Skeletal muscle satellite cell (primary cell): ENCODE data around the gene SLC2A9.

Experiments used
- H3K27me3 ChIP-seq: 2 replicates; pipeline ENCODE4 v1.7.0; 2013; ENCODE audit warnings: low read length; ENCODE audit not compliant: control insufficient read depth, insufficient read depth
- H3K36me3 ChIP-seq: 2 replicates; pipeline ENCODE4 v1.7.0; 2013; ENCODE audit warnings: mild to moderate bottlenecking, control low read depth, low read length; ENCODE audit not compliant: insufficient read depth
- H3K4me1 ChIP-seq: 2 replicates; pipeline ENCODE4 v1.7.0; 2013; ENCODE audit warnings: low read length; ENCODE audit not compliant: control insufficient read depth, insufficient read depth
- H3K4me2 ChIP-seq: 2 replicates; pipeline ENCODE4 v1.7.0; 2013; ENCODE audit warnings: mild to moderate bottlenecking, low read length
- H3K4me3 ChIP-seq: 2 replicates; pipeline ENCODE4 v1.7.0; 2013; ENCODE audit warnings: low read length
- H3K9ac ChIP-seq: 2 replicates; pipeline ENCODE4 v1.7.0; 2013; ENCODE audit warnings: mild to moderate bottlenecking, low read depth, low read length, moderate library complexity
- H3K9me3 ChIP-seq: replicated peaks from 2 replicates; pipeline ENCODE4 v1.7.0; 2013; ENCODE audit warnings: mild to moderate bottlenecking, control low read depth, low read length

SLC2A9 gene

GRCh38 chr4:10025230-10025806, 4.0 kb upstream of the SLC2A9 start:
- Histone ChIP-seq H3K9ac (no peak overlapping the region), H3K27me3 (peaks cover 26% of the 10 kb centered on the region), H3K4me1 (peaks cover 18% of the 10 kb centered on the region)

GRCh38 chr4:10024303-10024702, 3.0 kb upstream of the SLC2A9 start:
- Histone ChIP-seq H3K9ac (no peak overlapping the region), H3K9me3 (no peaks in the 10 kb centered on the region), H3K4me1 (peaks cover 22% of the 10 kb centered on the region), H3K27me3 (peaks cover 26% of the 10 kb centered on the region), H3K4me3 (no peak overlapping the region), H3K36me3 (no peaks in the 10 kb centered on the region), H3K4me2 (no peak overlapping the region)

More at GRCh38 chr4:10025230-10025806, 4.0 kb upstream of the SLC2A9 start:
- H3K4me2 ChIP-seq, result no peak overlapping the region
- no peaks in the 10 kb centered on the region for H3K9me3 ChIP-seq
- H3K36me3 ChIP-seq, result no peaks in the 10 kb centered on the region
- no peak overlapping the region for H3K4me3 ChIP-seq

GRCh38 chr4:10023806-10024205, 2.5 kb upstream of the SLC2A9 start:
- no peak overlapping the region for H3K4me2 ChIP-seq

GRCh38 chr4:10023050-10023419, 1.7 kb upstream of the SLC2A9 start:
- no peaks in the 10 kb centered on the region for H3K9me3 ChIP-seq
- H3K4me2 ChIP-seq, result no peak overlapping the region
- H3K9ac ChIP-seq, result no peak overlapping the region
- H3K36me3 ChIP-seq, result no peaks in the 10 kb centered on the region
- peaks cover 22% of the 10 kb centered on the region for H3K4me1 ChIP-seq
- H3K4me3 ChIP-seq, result no peak overlapping the region
- peaks cover 26% of the 10 kb centered on the region for H3K27me3 ChIP-seq

More at GRCh38 chr4:10023806-10024205, 2.5 kb upstream of the SLC2A9 start:
- no peaks in the 10 kb centered on the region for H3K9me3 ChIP-seq
- H3K9ac ChIP-seq, result no peak overlapping the region
- H3K36me3 ChIP-seq, result no peaks in the 10 kb centered on the region
- H3K4me1 ChIP-seq, result peaks cover 22% of the 10 kb centered on the region
- H3K4me3 ChIP-seq, result no peak overlapping the region
- peaks cover 26% of the 10 kb centered on the region for H3K27me3 ChIP-seq

- Histone ChIP-seq H3K9me3 (no peaks in the 10 kb centered on the region), H3K4me1 (peaks cover 22% of the 10 kb centered on the region), H3K4me3 (no peak overlapping the region), H3K4me2 (no peak overlapping the region), H3K36me3 (no peaks in the 10 kb centered on the region), H3K27me3 (peaks cover 23% of the 10 kb centered on the region), H3K9ac (no peak overlapping the region)
Measured at GRCh38 chr4:10022346-10023049, 1.2 kb upstream of the SLC2A9 start.

GRCh38 chr4:10021653-10022023, 341 bp upstream of the SLC2A9 start:
- H3K4me1 ChIP-seq, result peaks cover 22% of the 10 kb centered on the region
- no peaks in the 10 kb centered on the region for H3K36me3 ChIP-seq
- peak overlapping the region; percentile 74 for H3K4me2 ChIP-seq
- no peak overlapping the region for H3K9ac ChIP-seq
- peaks cover 18% of the 10 kb centered on the region for H3K27me3 ChIP-seq
- H3K9me3 ChIP-seq, result no peaks in the 10 kb centered on the region
- H3K4me3 ChIP-seq, result no peak overlapping the region

- no peak overlapping the region for H3K9ac ChIP-seq
- no peaks in the 10 kb centered on the region for H3K9me3 ChIP-seq
- H3K36me3 ChIP-seq, result no peaks in the 10 kb centered on the region
- H3K4me1 ChIP-seq, result peaks cover 22% of the 10 kb centered on the region
- H3K27me3 ChIP-seq, result peaks cover 4% of the 10 kb centered on the region
- no peak overlapping the region for H3K4me2 ChIP-seq
- no peak overlapping the region for H3K4me3 ChIP-seq
Measured at GRCh38 chr4:10020106-10020505, 1.2 kb downstream of the SLC2A9 start.

- Histone ChIP-seq H3K9me3 (no peaks in the 10 kb centered on the region), H3K36me3 (no peaks in the 10 kb centered on the region), H3K9ac (peak overlapping the region; percentile 68), H3K27me3 (no peaks in the 10 kb centered on the region), H3K4me2 (peak overlapping the region; percentile 88), H3K4me1 (peaks cover 22% of the 10 kb centered on the region), H3K4me3 (peak overlapping the region; percentile 70)
Measured at GRCh38 chr4:10019521-10020051, 1.7 kb downstream of the SLC2A9 start.

GRCh38 chr4:10018818-10019461, 2.4 kb downstream of the SLC2A9 start:
- H3K9ac ChIP-seq, result peak overlapping the region; percentile 68
- peaks cover 22% of the 10 kb centered on the region for H3K4me1 ChIP-seq

GRCh38 chr4:10017037-10017893, 4.0 kb downstream of the SLC2A9 start:
- no peaks in the 10 kb centered on the region for H3K9me3 ChIP-seq
- no peak overlapping the region for H3K9ac ChIP-seq
- H3K27me3 ChIP-seq, result no peaks in the 10 kb centered on the region
- no peak overlapping the region for H3K4me3 ChIP-seq
- H3K36me3 ChIP-seq, result no peaks in the 10 kb centered on the region
- no peak overlapping the region for H3K4me2 ChIP-seq
- peaks cover 22% of the 10 kb centered on the region for H3K4me1 ChIP-seq

More at GRCh38 chr4:10018818-10019461, 2.4 kb downstream of the SLC2A9 start:
- no peaks in the 10 kb centered on the region for H3K9me3 ChIP-seq
- H3K4me3 ChIP-seq, result peak overlapping the region; percentile 70
- H3K36me3 ChIP-seq, result no peaks in the 10 kb centered on the region
- no peaks in the 10 kb centered on the region for H3K27me3 ChIP-seq
- H3K4me2 ChIP-seq, result peak overlapping the region; percentile 88

- no peak overlapping the region for H3K4me2 ChIP-seq
- no peaks in the 10 kb centered on the region for H3K9me3 ChIP-seq
- no peak overlapping the region for H3K9ac ChIP-seq
- peaks cover 16% of the 10 kb centered on the region for H3K4me1 ChIP-seq
- H3K27me3 ChIP-seq, result no peaks in the 10 kb centered on the region
- no peaks in the 10 kb centered on the region for H3K36me3 ChIP-seq
- no peak overlapping the region for H3K4me3 ChIP-seq
Measured at GRCh38 chr4:10016169-10016568, 5.1 kb downstream of the SLC2A9 start.
